IMR-90 (cell line): Measurements from ENCODE around the gene SLC27A4.

Experiments
- RAD21 ChIP-seq: IDR thresholded peaks from 2 replicates; pipeline ENCODE4 v1.6.1; 2012; ENCODE audit warnings: low read length, improper control_type of control experiment
- RFX5 ChIP-seq: IDR thresholded peaks from 2 replicates; pipeline ENCODE4 v1.8.0; 2012; ENCODE audit warnings: low read depth, mild to moderate bottlenecking, low read length, moderate library complexity
- TF ChIP-seq, protein P1 (sequence below): conservative IDR thresholded peaks from 2 replicates; pipeline ENCODE4 v1.5.1; 2012; ENCODE audit warnings: mild to moderate bottlenecking, low read depth, low read length, improper control_type of control experiment

DNA sequence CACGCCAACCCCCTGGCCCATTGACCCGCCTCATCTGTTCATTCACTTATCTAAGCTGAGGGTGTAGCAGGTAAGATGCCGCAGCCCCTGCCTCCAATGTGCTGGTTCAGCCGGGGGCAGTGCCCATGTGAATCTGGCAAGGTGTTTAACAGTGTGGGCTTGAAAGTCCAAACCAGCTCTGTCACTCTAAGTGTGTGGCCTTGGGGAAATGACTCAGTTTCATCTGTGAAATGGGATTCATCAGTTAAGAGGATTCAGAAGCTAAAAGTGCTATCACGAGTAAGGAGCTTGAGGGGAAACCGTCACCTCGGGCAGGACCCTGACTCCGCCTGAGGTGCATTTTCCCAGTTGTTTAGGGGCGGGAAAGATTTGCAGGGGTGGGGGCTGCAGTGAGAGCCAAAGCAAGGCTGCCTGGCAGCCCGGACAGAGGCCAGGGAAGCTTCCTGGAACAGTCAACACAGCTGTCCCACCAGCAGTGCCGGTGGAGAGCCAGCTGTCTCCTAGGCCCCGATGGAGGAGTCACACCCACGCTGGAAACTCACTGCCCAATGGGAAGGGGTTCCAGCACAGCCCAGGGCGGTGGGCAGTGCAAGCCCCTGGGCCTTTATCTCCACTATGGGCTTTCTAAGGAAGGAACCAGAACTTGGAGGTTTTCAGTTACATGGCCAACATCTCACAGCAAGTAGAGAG is 21.1 kb downstream of the SLC27A4 start:
- TF ChIP-seq RAD21 (no peak), RFX5 (no peak)
- TF ChIP-seq, protein P1, sequence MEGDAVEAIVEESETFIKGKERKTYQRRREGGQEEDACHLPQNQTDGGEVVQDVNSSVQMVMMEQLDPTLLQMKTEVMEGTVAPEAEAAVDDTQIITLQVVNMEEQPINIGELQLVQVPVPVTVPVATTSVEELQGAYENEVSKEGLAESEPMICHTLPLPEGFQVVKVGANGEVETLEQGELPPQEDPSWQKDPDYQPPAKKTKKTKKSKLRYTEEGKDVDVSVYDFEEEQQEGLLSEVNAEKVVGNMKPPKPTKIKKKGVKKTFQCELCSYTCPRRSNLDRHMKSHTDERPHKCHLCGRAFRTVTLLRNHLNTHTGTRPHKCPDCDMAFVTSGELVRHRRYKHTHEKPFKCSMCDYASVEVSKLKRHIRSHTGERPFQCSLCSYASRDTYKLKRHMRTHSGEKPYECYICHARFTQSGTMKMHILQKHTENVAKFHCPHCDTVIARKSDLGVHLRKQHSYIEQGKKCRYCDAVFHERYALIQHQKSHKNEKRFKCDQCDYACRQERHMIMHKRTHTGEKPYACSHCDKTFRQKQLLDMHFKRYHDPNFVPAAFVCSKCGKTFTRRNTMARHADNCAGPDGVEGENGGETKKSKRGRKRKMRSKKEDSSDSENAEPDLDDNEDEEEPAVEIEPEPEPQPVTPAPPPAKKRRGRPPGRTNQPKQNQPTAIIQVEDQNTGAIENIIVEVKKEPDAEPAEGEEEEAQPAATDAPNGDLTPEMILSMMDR = no peak
